ENCODE results near the gene PSG4.
"Not testable (repeated sequence)": the region's sequence is repeated elsewhere in the genome, so short reads cannot be mapped to it uniquely, and the experiment has no call there.

The PSG4 gene

GRCh38 chr19:43181869-43182771 is 23.3 kb downstream of the PSG4 start:
- H3K27ac ChIP-seq (ENCODE audit: low read depth, low read length); H3K27me3 ChIP-seq (ENCODE audit: insufficient read depth, low read length); H4K12ac ChIP-seq (ENCODE audit: low read depth, low read length); H3K4me2 ChIP-seq (ENCODE audit: low read length); H2BK120ac ChIP-seq (ENCODE audit: insufficient read depth, low read length, poor library complexity); H3K9ac ChIP-seq (ENCODE audit: low read length); H2BK12ac ChIP-seq (ENCODE audit: low read length); H3K36me3 ChIP-seq (ENCODE audit: control insufficient read depth in 1 of 2, insufficient read depth in 2 of 2, low read length in 2 of 2); H2BK5ac ChIP-seq (ENCODE audit: low read depth, low read length, poor library complexity); H3K79me2 ChIP-seq (ENCODE audit: control insufficient read depth, insufficient read depth, low read length, poor library complexity); H3K18ac ChIP-seq (ENCODE audit: low read length); H2AK5ac ChIP-seq (ENCODE audit: low read length); H3K4me3 ChIP-seq (ENCODE audit: low read depth, low read length); H2AFZ ChIP-seq (ENCODE audit: insufficient read depth, low read length, poor library complexity); H3K4me1 ChIP-seq (ENCODE audit: control insufficient read depth in 1 of 2, insufficient read depth in 2 of 2, low read length in 2 of 2); H3K4ac ChIP-seq (ENCODE audit: low read depth, low read length); H3K23ac ChIP-seq (ENCODE audit: low read length); H3K79me1 ChIP-seq (ENCODE audit: low read length); H4K91ac ChIP-seq (ENCODE audit: low read depth, low read length); H3K14ac ChIP-seq (ENCODE audit: low read length); H4K8ac ChIP-seq (ENCODE audit: low read depth, low read length): not testable (repeated sequence)
- DNase-seq, result peak; percentile 81 to 83
- H3K9me3 ChIP-seq (ENCODE audit: insufficient read depth, low read depth, low read length), result peaks cover 18% of the 10 kb centered on the region
- WGBS (ENCODE audit: extremely low coverage, insufficient coverage, insufficient read length), result no CpG with 5 or more reads among the region's 4 CpGs

GRCh38 chr19:43179569-43180147 is 25.8 kb downstream of the PSG4 start:
- peaks cover 18% of the 10 kb centered on the region for H3K9me3 ChIP-seq (ENCODE audit: insufficient read depth, low read depth, low read length)
- not testable (repeated sequence) for H3K36me3 ChIP-seq (ENCODE audit: control insufficient read depth in 1 of 2, insufficient read depth in 2 of 2, low read length in 2 of 2); H3K4me3 ChIP-seq (ENCODE audit: low read depth, low read length); H2BK120ac ChIP-seq (ENCODE audit: insufficient read depth, low read length, poor library complexity); H3K14ac ChIP-seq (ENCODE audit: low read length); H2BK5ac ChIP-seq (ENCODE audit: low read depth, low read length, poor library complexity); H3K4me2 ChIP-seq (ENCODE audit: low read length); H3K4me1 ChIP-seq (ENCODE audit: control insufficient read depth in 1 of 2, insufficient read depth in 2 of 2, low read length in 2 of 2); H3K27ac ChIP-seq (ENCODE audit: low read depth, low read length); H3K27me3 ChIP-seq (ENCODE audit: insufficient read depth, low read length); H3K9ac ChIP-seq (ENCODE audit: low read length); H3K23ac ChIP-seq (ENCODE audit: low read length); H3K4ac ChIP-seq (ENCODE audit: low read depth, low read length); H2AK5ac ChIP-seq (ENCODE audit: low read length); H3K18ac ChIP-seq (ENCODE audit: low read length); H2BK12ac ChIP-seq (ENCODE audit: low read length); H2AFZ ChIP-seq (ENCODE audit: insufficient read depth, low read length, poor library complexity); DNase-seq; H4K12ac ChIP-seq (ENCODE audit: low read depth, low read length); H4K8ac ChIP-seq (ENCODE audit: low read depth, low read length); H3K79me1 ChIP-seq (ENCODE audit: low read length); H3K79me2 ChIP-seq (ENCODE audit: control insufficient read depth, insufficient read depth, low read length, poor library complexity); H4K91ac ChIP-seq (ENCODE audit: low read depth, low read length)
- no CpG with 5 or more reads among the region's 1 CpG for WGBS (ENCODE audit: extremely low coverage, insufficient coverage, insufficient read length)

GRCh38 chr19:43178577-43178976 is 26.9 kb downstream of the PSG4 start:
- H2AFZ ChIP-seq (ENCODE audit: insufficient read depth, low read length, poor library complexity); DNase-seq; H3K4me1 ChIP-seq (ENCODE audit: control insufficient read depth in 1 of 2, insufficient read depth in 2 of 2, low read length in 2 of 2): not testable (repeated sequence)

GRCh38 chr19:43165906-43166305 is 39.5 kb downstream of the PSG4 start:
- not testable (repeated sequence) for H4K8ac ChIP-seq (ENCODE audit: low read depth, low read length); H3K4me3 ChIP-seq (ENCODE audit: low read depth, low read length); H3K27me3 ChIP-seq (ENCODE audit: insufficient read depth, low read length); H3K9ac ChIP-seq (ENCODE audit: low read length); H3K23ac ChIP-seq (ENCODE audit: low read length); H3K27ac ChIP-seq (ENCODE audit: low read depth, low read length); H4K12ac ChIP-seq (ENCODE audit: low read depth, low read length); H3K79me1 ChIP-seq (ENCODE audit: low read length); H2AK5ac ChIP-seq (ENCODE audit: low read length); H3K36me3 ChIP-seq (ENCODE audit: control insufficient read depth in 1 of 2, insufficient read depth in 2 of 2, low read length in 2 of 2); H4K91ac ChIP-seq (ENCODE audit: low read depth, low read length); H3K14ac ChIP-seq (ENCODE audit: low read length); H3K9me3 ChIP-seq (ENCODE audit: insufficient read depth, low read depth, low read length); H3K79me2 ChIP-seq (ENCODE audit: control insufficient read depth, insufficient read depth, low read length, poor library complexity); H3K4me1 ChIP-seq (ENCODE audit: control insufficient read depth in 1 of 2, insufficient read depth in 2 of 2, low read length in 2 of 2); H3K4ac ChIP-seq (ENCODE audit: low read depth, low read length); H2BK12ac ChIP-seq (ENCODE audit: low read length); H3K18ac ChIP-seq (ENCODE audit: low read length); H2BK120ac ChIP-seq (ENCODE audit: insufficient read depth, low read length, poor library complexity); H2AFZ ChIP-seq (ENCODE audit: insufficient read depth, low read length, poor library complexity); H2BK5ac ChIP-seq (ENCODE audit: low read depth, low read length, poor library complexity); H3K4me2 ChIP-seq (ENCODE audit: low read length)
- DNase-seq, result peak; percentile 39 to 87
- no CpG with 5 or more reads among the region's 3 CpGs for WGBS (ENCODE audit: extremely low coverage, insufficient coverage, insufficient read length)

More at GRCh38 chr19:43178577-43178976, 26.9 kb downstream of the PSG4 start:
- H3K4me3 ChIP-seq (ENCODE audit: low read depth, low read length); H4K91ac ChIP-seq (ENCODE audit: low read depth, low read length); H3K79me1 ChIP-seq (ENCODE audit: low read length); H3K9ac ChIP-seq (ENCODE audit: low read length); H2AK5ac ChIP-seq (ENCODE audit: low read length); H3K36me3 ChIP-seq (ENCODE audit: control insufficient read depth in 1 of 2, insufficient read depth in 2 of 2, low read length in 2 of 2); H2BK120ac ChIP-seq (ENCODE audit: insufficient read depth, low read length, poor library complexity); H3K4ac ChIP-seq (ENCODE audit: low read depth, low read length); H3K4me2 ChIP-seq (ENCODE audit: low read length); H3K79me2 ChIP-seq (ENCODE audit: control insufficient read depth, insufficient read depth, low read length, poor library complexity); H3K18ac ChIP-seq (ENCODE audit: low read length); H3K27ac ChIP-seq (ENCODE audit: low read depth, low read length); H4K8ac ChIP-seq (ENCODE audit: low read depth, low read length); H4K12ac ChIP-seq (ENCODE audit: low read depth, low read length); H2BK12ac ChIP-seq (ENCODE audit: low read length); H2BK5ac ChIP-seq (ENCODE audit: low read depth, low read length, poor library complexity); H3K27me3 ChIP-seq (ENCODE audit: insufficient read depth, low read length); H3K14ac ChIP-seq (ENCODE audit: low read length); H3K23ac ChIP-seq (ENCODE audit: low read length): not testable (repeated sequence)
- peaks cover 19% of the 10 kb centered on the region for H3K9me3 ChIP-seq (ENCODE audit: insufficient read depth, low read depth, low read length)
- WGBS (ENCODE audit: extremely low coverage, insufficient coverage, insufficient read length), result no CpG with 5 or more reads among the region's 3 CpGs

All from trophoblast cell (in vitro differentiated cells and primary cell).